HL-60 (cell line): Measurements from ENCODE around the gene M1AP.

Source experiments
- DNase-seq, 2 experiments: peaks; one replicate each; pipeline ENCODE4 v3.0.0-alpha.2; 2010 to 2020; ENCODE audit warnings: low read depth in 1 of 2, low spot score in 1 of 2
- H3K27ac ChIP-seq: fragments of 250-450 bp; sonication (Bioruptor Pico); replicated peaks from 2 replicates; pipeline ENCODE4 v1.5.1; 2020; ENCODE audit warnings: mild to moderate bottlenecking, moderate library complexity
- H3K27me3 ChIP-seq: fragments of 250-450 bp; sonication (Bioruptor Pico); 2 replicates; pipeline ENCODE4 v1.5.1; 2021; ENCODE audit warnings: mild to moderate bottlenecking, moderate library complexity; ENCODE audit not compliant: insufficient read depth, poor library complexity, severe bottlenecking
- H3K4me3 ChIP-seq: replicated peaks from 2 replicates; pipeline ENCODE4 v1.5.1; 2011; ENCODE audit warnings: mild to moderate bottlenecking, control low read depth, low read length; ENCODE audit not compliant: insufficient read depth
- CTCF ChIP-seq: IDR thresholded peaks from one replicate; pipeline ENCODE4 v1.5.1; 2011; ENCODE audit warnings: low read length, control low read depth, inconsistent platforms; ENCODE audit not compliant: insufficient read depth
- GABPA ChIP-seq: IDR thresholded peaks from 2 replicates; pipeline ENCODE4 v1.6.1; 2012; ENCODE audit warnings: low read depth
- POLR2AphosphoS5 ChIP-seq: IDR thresholded peaks from 2 replicates; pipeline ENCODE4 v1.6.1; 2012; ENCODE audit warnings: low read depth
- REST ChIP-seq: IDR thresholded peaks from 2 replicates; pipeline ENCODE4 v1.6.1; 2012; ENCODE audit warnings: low read depth; ENCODE audit not compliant: insufficient replicate concordance
- SPI1 ChIP-seq: IDR thresholded peaks from 2 replicates; pipeline ENCODE4 v1.6.1; 2012; ENCODE audit warnings: low read depth, mild to moderate bottlenecking, borderline replicate concordance

Gene M1AP

DNA sequence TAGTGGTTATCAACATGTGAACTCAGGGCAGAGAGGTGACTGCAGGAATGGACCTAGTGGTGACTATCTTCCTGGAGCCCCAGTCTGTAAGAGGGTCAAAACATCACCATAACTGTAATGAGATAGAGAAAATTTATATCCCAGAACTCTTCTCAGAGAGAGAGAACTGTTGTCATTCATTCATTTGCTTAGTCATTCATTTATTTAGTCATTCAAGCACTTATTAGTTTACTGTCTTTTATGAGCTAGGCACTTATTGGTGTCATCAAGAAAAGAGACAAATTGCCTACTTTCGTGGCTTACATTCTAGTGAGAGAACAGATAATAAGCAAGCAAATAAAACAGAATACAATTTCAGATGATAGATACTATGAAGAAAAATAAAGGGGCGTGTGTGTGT, 59.5 kb downstream of the M1AP start:
- TF ChIP-seq CTCF (no peak), SPI1 (no peak), POLR2AphosphoS5 (no peak), REST (no peak), GABPA (no peak)
- no peak for DNase-seq
- Histone ChIP-seq H3K4me3 (no peak overlapping the region), H3K27ac (no peak overlapping the region), H3K27me3 (no peaks in the 10 kb centered on the region)

DNA sequence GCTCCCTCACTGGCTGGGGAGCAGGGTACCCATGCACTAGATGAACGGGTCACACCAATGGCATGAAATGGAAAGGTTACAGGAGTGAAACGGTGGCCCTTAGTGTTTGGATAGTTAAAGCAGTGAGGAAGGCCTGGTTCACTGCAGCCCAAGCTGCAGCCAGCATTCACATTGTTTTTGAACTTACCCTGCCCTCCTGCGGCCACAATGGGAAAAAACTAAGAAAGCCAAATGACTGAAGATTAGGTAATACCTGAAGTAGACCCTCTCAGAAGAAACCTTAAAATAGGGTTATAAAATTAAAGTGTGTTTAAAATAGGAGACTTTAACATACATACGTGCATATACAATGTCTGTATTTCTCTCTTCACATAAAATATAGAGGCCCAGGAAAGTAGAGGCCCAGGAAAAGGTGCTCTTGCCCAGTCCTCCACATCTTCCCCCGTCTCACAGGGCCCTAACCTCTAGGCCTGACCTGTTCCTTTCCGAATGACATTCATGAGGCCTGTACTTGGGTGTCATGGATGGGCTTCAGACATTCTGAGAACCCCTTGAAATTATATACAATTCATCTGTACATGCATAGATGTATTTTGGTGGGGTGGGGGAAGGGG, 60.4 kb downstream of the M1AP start:
- 0 out of 2 replicates have a peak overlapping the region, but pooled peaks have one; percentile 15 for H3K27ac ChIP-seq
- H3K27me3 ChIP-seq, result no peaks in the 10 kb centered on the region
- TF ChIP-seq CTCF, result peak; percentile 57
- TF ChIP-seq POLR2AphosphoS5, result no peak
- peak in 1 of 2 experiments; percentile 81 for DNase-seq
- H3K4me3 ChIP-seq, result no peak overlapping the region

GRCh38 chr2:74585406-74586185, 62.5 kb downstream of the M1AP start:
- no peak overlapping the region for H3K4me3 ChIP-seq
- DNase-seq, result peak in 1 of 2 experiments; percentile 39
- no peaks in the 10 kb centered on the region for H3K27me3 ChIP-seq
- no peak overlapping the region; the same call in 1 of the 2 replicates for H3K27ac ChIP-seq
- no peak for TF ChIP-seq POLR2AphosphoS5
- no peak for TF ChIP-seq SPI1
- no peak for TF ChIP-seq CTCF

DNA sequence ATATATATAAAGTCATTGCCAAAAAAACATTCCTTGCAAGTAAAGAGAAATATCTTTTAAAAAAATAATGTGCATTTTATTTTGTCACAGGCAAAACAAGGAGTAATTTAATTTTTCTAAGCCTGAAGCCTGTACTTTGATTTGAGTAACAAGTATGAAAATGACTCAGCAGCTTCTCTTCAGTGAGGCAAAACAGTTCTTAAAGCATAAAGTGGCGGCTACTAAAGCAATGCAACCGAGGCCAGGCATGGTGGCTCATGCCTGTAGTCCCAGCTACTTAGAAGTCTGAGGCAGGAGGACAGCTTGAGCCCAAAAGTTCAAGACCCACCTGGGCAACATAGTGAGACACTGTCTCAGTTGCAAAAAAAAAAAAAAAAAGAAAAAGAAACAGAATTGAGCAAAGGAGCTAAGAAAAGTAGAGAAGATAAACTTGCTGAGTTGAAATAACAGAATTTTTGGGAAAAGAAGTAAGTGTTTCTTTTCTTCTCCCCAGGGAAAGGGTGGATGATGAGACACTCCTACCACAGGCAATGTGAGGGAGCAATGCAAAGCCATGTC, 64.0 kb downstream of the M1AP start:
- TF ChIP-seq SPI1 (no peak), CTCF (no peak), GABPA (no peak), POLR2AphosphoS5 (no peak), REST (no peak)
- no peak for DNase-seq
- no peak overlapping the region for H3K27ac ChIP-seq
- no peaks in the 10 kb centered on the region for H3K27me3 ChIP-seq
- no peak overlapping the region for H3K4me3 ChIP-seq
